G401.6 (cell line): ENCODE results near the gene OMA1.

Source experiments
- FAIRE-seq: peaks from 2 replicates; lab custom pipeline; 2012; peaks lifted over from hg19 to GRCh38; lab: Jason Lieb, UNC

Gene OMA1

GRCh38 chr1:58457023-58457635 is 89.4 kb downstream of the OMA1 start:
- FAIRE-seq: no peak

- no peak for FAIRE-seq
Measured at GRCh38 chr1:58456470-58456869, 90.1 kb downstream of the OMA1 start.

GRCh38 chr1:58454807-58455206 is 91.7 kb downstream of the OMA1 start:
- FAIRE-seq: no peak

- FAIRE-seq: no peak
Measured at GRCh38 chr1:58454385-58454784, 92.1 kb downstream of the OMA1 start.

GRCh38 chr1:58451560-58452191 is 94.8 kb downstream of the OMA1 start:
- no peak for FAIRE-seq

- FAIRE-seq: no peak
Measured at GRCh38 chr1:58447886-58448285, 98.6 kb downstream of the OMA1 start.

GRCh38 chr1:58447042-58447441 is 99.5 kb downstream of the OMA1 start:
- FAIRE-seq: no peak

GRCh38 chr1:58446368-58446767 is 100.2 kb downstream of the OMA1 start:
- FAIRE-seq: no peak

GRCh38 chr1:58443986-58444868 is 102.3 kb downstream of the OMA1 start:
- FAIRE-seq: no peak

- FAIRE-seq: no peak
Measured at GRCh38 chr1:58442114-58442513, 104.4 kb downstream of the OMA1 start.

GRCh38 chr1:58441699-58442098 is 104.8 kb downstream of the OMA1 start:
- no peak for FAIRE-seq

- no peak for FAIRE-seq
Measured at GRCh38 chr1:58440696-58441095, 105.8 kb downstream of the OMA1 start.

GRCh38 chr1:58439946-58440345 is 106.6 kb downstream of the OMA1 start:
- no peak for FAIRE-seq

GRCh38 chr1:58438468-58438867 is 108.1 kb downstream of the OMA1 start:
- FAIRE-seq: no peak

- no peak for FAIRE-seq
Measured at GRCh38 chr1:58437623-58438022, 108.9 kb downstream of the OMA1 start.

GRCh38 chr1:58436615-58437297 is 109.8 kb downstream of the OMA1 start:
- no peak for FAIRE-seq

GRCh38 chr1:58435376-58435775 is 111.2 kb downstream of the OMA1 start:
- FAIRE-seq: no peak

- FAIRE-seq: no peak
Measured at GRCh38 chr1:58434607-58435006, 111.9 kb downstream of the OMA1 start.

- FAIRE-seq: no peak
Measured at GRCh38 chr1:58434181-58434580, 112.3 kb downstream of the OMA1 start.

GRCh38 chr1:58432851-58433668 is 113.5 kb downstream of the OMA1 start:
- no peak for FAIRE-seq

GRCh38 chr1:58431901-58432620 is 114.5 kb downstream of the OMA1 start:
- FAIRE-seq: no peak
